K562 (cell line): ENCODE data around the gene ZNF107. TPM values are rescaled to one million over a fixed set of nuclear protein-coding genes. Genes with fewer than 3 reads are reported as not detected.

ENCODE experiments used
- CBX3 ChIP-seq, 2 experiments: IDR thresholded peaks; 1 replicate in 1 of 2; 2 replicates in 1 of 2; pipeline ENCODE4 v1.6.1; 2012; ENCODE audit warnings: inconsistent platforms in 2 of 2, low read length in 2 of 2, borderline replicate concordance in 1 of 2, control low read depth in 1 of 2
- ESRRB ChIP-seq: fragments of 250-450 bp; sonication (Bioruptor Pico); IDR thresholded peaks from 2 replicates; pipeline ENCODE4 v1.5.0; 2020; ENCODE audit warnings: mild to moderate bottlenecking, moderate library complexity, borderline replicate concordance
- ETV5 ChIP-seq: sonication (generic); formaldehyde crosslinking; IDR thresholded peaks from 2 replicates; pipeline ENCODE4 v1.4.0; 2020; ENCODE audit warnings: low read depth, mild to moderate bottlenecking, missing genetic modification reagents
- GABPB2 ChIP-seq: fragments of 250-450 bp; sonication (Bioruptor Pico); conservative IDR thresholded peaks from 2 replicates; pipeline ENCODE4 v1.5.1; 2021; ENCODE audit warnings: mild to moderate bottlenecking
- HDAC2 ChIP-seq: fragments of 450-650 bp; IDR thresholded peaks from 2 replicates; pipeline ENCODE4 v1.6.1; 2016; ENCODE audit warnings: mild to moderate bottlenecking
- HMG20A ChIP-seq: fragments of 450-650 bp; formaldehyde crosslinking; conservative IDR thresholded peaks from 2 replicates; pipeline ENCODE4 v1.4.0; 2020; ENCODE audit warnings: mild to moderate bottlenecking, mixed read lengths
- IRF1 ChIP-seq: sonication (generic); formaldehyde crosslinking; IDR thresholded peaks from 2 replicates; pipeline ENCODE4 v1.8.0; 2022; ENCODE audit warnings: missing genetic modification reagents, mild to moderate bottlenecking, borderline replicate concordance
- MECOM ChIP-seq: fragments of 250-450 bp; sonication (Bioruptor Pico); IDR thresholded peaks from 2 replicates; pipeline ENCODE4 v1.8.0; 2022; ENCODE audit warnings: inconsistent platforms
- NBN ChIP-seq: fragments of 450-650 bp; IDR thresholded peaks from 2 replicates; pipeline ENCODE4 v1.6.1; 2016; ENCODE audit warnings: low read depth, mild to moderate bottlenecking
- PCBP1 ChIP-seq: fragments of 200-400 bp; formaldehyde crosslinking; IDR thresholded peaks from 2 replicates; pipeline ENCODE4 v1.6.1; 2018; ENCODE audit warnings: mild to moderate bottlenecking, low read depth, low read length; ENCODE audit not compliant: poor library complexity, severe bottlenecking
- RFX7 ChIP-seq: fragments of 250-450 bp; sonication (Bioruptor Pico); IDR thresholded peaks from 2 replicates; pipeline ENCODE4 v1.5.1; 2021; ENCODE audit warnings: mild to moderate bottlenecking
- SMAD3 ChIP-seq: fragments of 450-650 bp; formaldehyde crosslinking; conservative IDR thresholded peaks from 2 replicates; pipeline ENCODE4 v1.4.0; 2020; ENCODE audit warnings: mild to moderate bottlenecking
- SMARCA5 ChIP-seq: fragments of 450-650 bp; IDR thresholded peaks from 2 replicates; pipeline ENCODE4 v1.6.1; 2016
- SREBF1 ChIP-seq: fragments of 150-350 bp; IDR thresholded peaks from 2 replicates; pipeline ENCODE4 v1.6.1; 2014; ENCODE audit warnings: antibody characterized with exemption, low read depth, low read length, borderline replicate concordance
- ZFP36 ChIP-seq: fragments of 150-350 bp; IDR thresholded peaks from 2 replicates; pipeline ENCODE4 v1.6.1; 2018; ENCODE audit warnings: low read length, low read depth; ENCODE audit not compliant: partially characterized antibody
- ZNF133 ChIP-seq: fragments of 250-450 bp; sonication (Bioruptor Pico); IDR thresholded peaks from 2 replicates; pipeline ENCODE4 v1.4.0; 2020; ENCODE audit warnings: mild to moderate bottlenecking
- ZNF146 ChIP-seq: IDR thresholded peaks from one replicate; pipeline ENCODE4 v1.6.1; 2018; ENCODE audit warnings: missing compliant biosample characterization; ENCODE audit not compliant: unreplicated experiment
- ZNF274 ChIP-seq: IDR thresholded peaks from 2 replicates; pipeline ENCODE4 v1.6.1; 2011; ENCODE audit warnings: low read depth, mild to moderate bottlenecking, low read length, moderate library complexity, borderline replicate concordance
- polyA plus RNA-seq, 8 experiments: library from polyadenylated mRNA; depleted of rRNA in 4 of 8; stranded (reverse) in 5 of 8; unstranded in 3 of 8; fragments of >200 nt; fragmentation: Nextera tagmentation in 2 of 8; fragmentation: Illumina TruSeq in 1 of 8; extraction: Ambion mirVana in 2 of 8; extraction: Trizol in 1 of 8; gene quantifications; 2 replicates each; pipeline versions ENCODE4 v1.2.1 to v1.2.3, GENCODE V29; 2011 to 2014; ENCODE audit warnings: inconsistent platforms in 1 of 8, missing spikeins in 1 of 8
- total RNA-seq, 7 experiments: library from RNA; depleted of rRNA in 6 of 7; stranded (reverse); fragments of >200 nt in 6 of 7; fragmentation: Illumina TruSeq in 2 of 7; extraction: Trizol in 2 of 7; gene quantifications; 2 replicates each; pipeline versions ENCODE4 v1.2.1 to v1.2.3, GENCODE V29; 2011 to 2021; ENCODE audit warnings: low replicate concordance in 1 of 7
- TF ChIP-seq, protein P1 (sequence below), 3 experiments: IDR thresholded peaks in 2 of 3; conservative IDR thresholded peaks in 1 of 3; 2 replicates each; pipeline ENCODE4 v1.5.1; 2011 to 2012; ENCODE audit warnings: low read length in 3 of 3, mild to moderate bottlenecking in 3 of 3, control low read depth in 2 of 3, improper control_type of control experiment in 1 of 3, inconsistent platforms in 1 of 3, low read depth in 1 of 3, mixed read lengths in 1 of 3, moderate library complexity in 1 of 3; ENCODE audit not compliant: insufficient read depth in 2 of 3
- TF ChIP-seq, protein P2 (sequence below): fragments of 450-650 bp; IDR thresholded peaks from 2 replicates; pipeline ENCODE4 v1.6.1; 2017; ENCODE audit warnings: antibody characterized with exemption, mild to moderate bottlenecking

Gene ZNF107
- total and polyA plus RNA-seq, 9 of the 15 experiments (the other 6 are each of a cell fraction or from before 2014, with no cell fraction given): 2.4 to 14.2 (median 7.9) TPM

GRCh38 chr7:64665980-64666662 lies at the start of gene ZNF107 (continued):
- TF ChIP-seq, protein P1, sequence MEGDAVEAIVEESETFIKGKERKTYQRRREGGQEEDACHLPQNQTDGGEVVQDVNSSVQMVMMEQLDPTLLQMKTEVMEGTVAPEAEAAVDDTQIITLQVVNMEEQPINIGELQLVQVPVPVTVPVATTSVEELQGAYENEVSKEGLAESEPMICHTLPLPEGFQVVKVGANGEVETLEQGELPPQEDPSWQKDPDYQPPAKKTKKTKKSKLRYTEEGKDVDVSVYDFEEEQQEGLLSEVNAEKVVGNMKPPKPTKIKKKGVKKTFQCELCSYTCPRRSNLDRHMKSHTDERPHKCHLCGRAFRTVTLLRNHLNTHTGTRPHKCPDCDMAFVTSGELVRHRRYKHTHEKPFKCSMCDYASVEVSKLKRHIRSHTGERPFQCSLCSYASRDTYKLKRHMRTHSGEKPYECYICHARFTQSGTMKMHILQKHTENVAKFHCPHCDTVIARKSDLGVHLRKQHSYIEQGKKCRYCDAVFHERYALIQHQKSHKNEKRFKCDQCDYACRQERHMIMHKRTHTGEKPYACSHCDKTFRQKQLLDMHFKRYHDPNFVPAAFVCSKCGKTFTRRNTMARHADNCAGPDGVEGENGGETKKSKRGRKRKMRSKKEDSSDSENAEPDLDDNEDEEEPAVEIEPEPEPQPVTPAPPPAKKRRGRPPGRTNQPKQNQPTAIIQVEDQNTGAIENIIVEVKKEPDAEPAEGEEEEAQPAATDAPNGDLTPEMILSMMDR (IDR thresholded peaks at IDR 0.05 in 2 of 3, conservative IDR thresholded peaks at IDR 0.05 in 1 of 3; ENCODE audit: insufficient read depth in 2 of 3, low read depth in 1 of 3, low read length in 3 of 3): no peak
- TF ChIP-seq ZFP36: peak; percentile 29
- 0 out of 2 replicates have a peak, but pooled peaks have one; percentile 34 for TF ChIP-seq ETV5 (CRISPR knock-in tag)
- TF ChIP-seq, protein P2, sequence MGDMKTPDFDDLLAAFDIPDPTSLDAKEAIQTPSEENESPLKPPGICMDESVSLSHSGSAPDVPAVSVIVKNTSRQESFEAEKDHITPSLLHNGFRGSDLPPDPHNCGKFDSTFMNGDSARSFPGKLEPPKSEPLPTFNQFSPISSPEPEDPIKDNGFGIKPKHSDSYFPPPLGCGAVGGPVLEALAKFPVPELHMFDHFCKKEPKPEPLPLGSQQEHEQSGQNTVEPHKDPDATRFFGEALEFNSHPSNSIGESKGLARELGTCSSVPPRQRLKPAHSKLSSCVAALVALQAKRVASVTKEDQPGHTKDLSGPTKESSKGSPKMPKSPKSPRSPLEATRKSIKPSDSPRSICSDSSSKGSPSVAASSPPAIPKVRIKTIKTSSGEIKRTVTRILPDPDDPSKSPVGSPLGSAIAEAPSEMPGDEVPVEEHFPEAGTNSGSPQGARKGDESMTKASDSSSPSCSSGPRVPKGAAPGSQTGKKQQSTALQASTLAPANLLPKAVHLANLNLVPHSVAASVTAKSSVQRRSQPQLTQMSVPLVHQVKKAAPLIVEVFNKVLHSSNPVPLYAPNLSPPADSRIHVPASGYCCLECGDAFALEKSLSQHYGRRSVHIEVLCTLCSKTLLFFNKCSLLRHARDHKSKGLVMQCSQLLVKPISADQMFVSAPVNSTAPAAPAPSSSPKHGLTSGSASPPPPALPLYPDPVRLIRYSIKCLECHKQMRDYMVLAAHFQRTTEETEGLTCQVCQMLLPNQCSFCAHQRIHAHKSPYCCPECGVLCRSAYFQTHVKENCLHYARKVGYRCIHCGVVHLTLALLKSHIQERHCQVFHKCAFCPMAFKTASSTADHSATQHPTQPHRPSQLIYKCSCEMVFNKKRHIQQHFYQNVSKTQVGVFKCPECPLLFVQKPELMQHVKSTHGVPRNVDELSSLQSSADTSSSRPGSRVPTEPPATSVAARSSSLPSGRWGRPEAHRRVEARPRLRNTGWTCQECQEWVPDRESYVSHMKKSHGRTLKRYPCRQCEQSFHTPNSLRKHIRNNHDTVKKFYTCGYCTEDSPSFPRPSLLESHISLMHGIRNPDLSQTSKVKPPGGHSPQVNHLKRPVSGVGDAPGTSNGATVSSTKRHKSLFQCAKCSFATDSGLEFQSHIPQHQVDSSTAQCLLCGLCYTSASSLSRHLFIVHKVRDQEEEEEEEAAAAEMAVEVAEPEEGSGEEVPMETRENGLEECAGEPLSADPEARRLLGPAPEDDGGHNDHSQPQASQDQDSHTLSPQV: no peak
- no peak for TF ChIP-seq RFX7 (CRISPR knock-in tag)
- TF ChIP-seq CBX3 (IDR thresholded peaks at IDR 0.05; ENCODE audit: borderline replicate concordance in 1 of 2, low read length in 2 of 2): no peak; a peak in 1 of 3 replicates
- no peak for TF ChIP-seq GABPB2 (CRISPR knock-in tag)
- no peak for TF ChIP-seq MECOM (CRISPR knock-in tag)
- no peak for TF ChIP-seq SREBF1
- peak; percentile 87 for TF ChIP-seq HDAC2
- no peak for TF ChIP-seq ZNF133 (CRISPR knock-in tag)
- TF ChIP-seq SMAD3 (CRISPR knock-in tag): no peak
- no peak for TF ChIP-seq SMARCA5
- no peak for TF ChIP-seq IRF1 (CRISPR knock-in tag)
- no peak for TF ChIP-seq HMG20A (CRISPR knock-in tag)
- TF ChIP-seq PCBP1: peak; percentile 48
- TF ChIP-seq ZNF274: no peak
- TF ChIP-seq ZNF146 (CRISPR knock-in tag): no peak
- no peak for TF ChIP-seq NBN
- TF ChIP-seq ESRRB (CRISPR knock-in tag): no peak
